Smooth muscle cell (in vitro differentiated cells): ENCODE results near the gene EFR3B. TPM values are rescaled to one million over a fixed set of nuclear protein-coding genes. Genes with fewer than 3 reads are reported as not detected.
A peak's percentile ranks its signal among the peaks of the same experiment; 100 is the strongest.

ENCODE experiments used
- DNase-seq: peaks from one replicate; lab custom pipeline; 2025; ENCODE audit not compliant: unreplicated experiment; lab: John Stamatoyannopoulos, UW
- H2AFZ ChIP-seq: fragments of 200-600 bp; sonication (generic); 2 replicates; pipeline ENCODE4 v1.6.0; 2016; ENCODE audit warnings: antibody characterized with exemption, low read depth, mild to moderate bottlenecking
- H3F3A ChIP-seq: fragments of 200-600 bp; sonication (generic); 2 replicates; pipeline ENCODE4 v1.6.0; 2017; ENCODE audit warnings: antibody characterized with exemption, low read depth
- H3K27ac ChIP-seq: fragments of 200-600 bp; sonication (generic); 2 replicates; pipeline ENCODE4 v1.5.1; 2016; ENCODE audit warnings: low read depth, mild to moderate bottlenecking
- H3K27me3 ChIP-seq: fragments of 200-600 bp; sonication (generic); 2 replicates; pipeline ENCODE4 v1.6.1; 2016; ENCODE audit warnings: low read depth, mild to moderate bottlenecking
- H3K36me3 ChIP-seq: fragments of 200-600 bp; sonication (generic); 2 replicates; pipeline ENCODE4 v1.5.1; 2016; ENCODE audit warnings: low read depth
- H3K4me1 ChIP-seq: fragments of 200-600 bp; sonication (generic); 2 replicates; pipeline ENCODE4 v1.5.1; 2016; ENCODE audit warnings: low read depth
- H3K4me2 ChIP-seq: fragments of 200-600 bp; sonication (generic); 2 replicates; pipeline ENCODE4 v1.6.0; 2016; ENCODE audit warnings: mild to moderate bottlenecking
- H3K4me3 ChIP-seq: fragments of 200-600 bp; sonication (generic); 2 replicates; pipeline ENCODE4 v1.5.1; 2016; ENCODE audit warnings: mild to moderate bottlenecking
- H3K79me2 ChIP-seq: fragments of 200-600 bp; sonication (generic); 2 replicates; pipeline ENCODE4 v1.6.0; 2016; ENCODE audit warnings: low read depth, mild to moderate bottlenecking
- H3K9ac ChIP-seq: fragments of 200-600 bp; sonication (generic); 2 replicates; pipeline ENCODE4 v1.6.0; 2016; ENCODE audit warnings: low read depth
- H3K9me3 ChIP-seq: fragments of 200-600 bp; sonication (generic); replicated peaks from 2 replicates; pipeline ENCODE4 v1.5.1; 2016; ENCODE audit warnings: low read depth
- H4K20me1 ChIP-seq: fragments of 200-600 bp; sonication (generic); 2 replicates; pipeline ENCODE4 v1.6.0; 2016; ENCODE audit warnings: low read depth
- WGBS: methylation state at CpG from one replicate; pipeline ENCODE4 v1.1.7; 2016; ENCODE audit warnings: low lambda C conversion rate; 5-methylcytosine and 5-hydroxymethylcytosine counted together
- polyA plus RNA-seq: library from polyadenylated mRNA; unstranded; fragments of >200 nt; fragmentation: Nextera tagmentation; extraction: Ambion mirVana; gene quantifications from 2 replicates; pipeline ENCODE4 v1.2.1, GENCODE V29; 2016
- total RNA-seq: library from RNA; depleted of rRNA; stranded (reverse); fragments of >200 nt; gene quantifications from 2 replicates; pipeline ENCODE4 v1.2.3, GENCODE V29; 2014
- TF ChIP-seq, protein P1 (sequence below): fragments of 200-600 bp; sonication (generic); IDR thresholded peaks from 2 replicates; pipeline ENCODE4 v1.5.1; 2017; ENCODE audit warnings: borderline replicate concordance, mild to moderate bottlenecking, antibody characterized with exemption; ENCODE audit not compliant: insufficient read depth, poor library complexity, severe bottlenecking

EFR3B gene
- total and polyA plus RNA-seq, 2 experiments from 2014 or later = 4.0 to 5.2 TPM

DNA sequence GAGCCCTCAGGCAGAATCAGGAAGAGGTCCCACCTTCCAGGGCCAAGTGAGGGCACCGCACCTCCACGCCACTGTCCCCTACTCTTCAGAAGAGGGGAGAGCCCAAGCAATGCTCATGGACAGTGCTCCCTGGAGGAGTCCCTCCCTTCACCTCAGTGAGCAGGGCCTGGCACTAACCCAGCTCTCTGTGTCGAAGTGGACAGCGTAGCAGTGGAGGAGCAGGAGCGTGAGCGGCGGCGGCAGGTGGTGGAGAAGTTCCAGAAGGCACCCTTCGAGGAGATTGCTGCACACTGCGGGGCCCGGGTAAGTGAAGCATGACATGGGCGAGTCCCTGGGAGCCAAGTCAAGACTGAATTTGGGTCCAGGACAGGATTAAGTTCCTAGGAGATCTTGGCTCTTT, 109.8 kb downstream of the EFR3B start:
- Histone ChIP-seq H3K4me3 (no peak overlapping the region), H3K9me3 (no peaks in the 10 kb centered on the region), H3K27me3 (no peaks in the 10 kb centered on the region), H2AFZ (no peak overlapping the region), H3K4me2 (no peak overlapping the region), H3K9ac (no peak overlapping the region), H3K79me2 (no peaks in the 10 kb centered on the region), H3F3A (no peaks in the 10 kb centered on the region), H4K20me1 (no peaks in the 10 kb centered on the region), H3K36me3 (no peaks in the 10 kb centered on the region), H3K4me1 (no peaks in the 10 kb centered on the region), H3K27ac (no peak overlapping the region)
- TF ChIP-seq, protein P1, sequence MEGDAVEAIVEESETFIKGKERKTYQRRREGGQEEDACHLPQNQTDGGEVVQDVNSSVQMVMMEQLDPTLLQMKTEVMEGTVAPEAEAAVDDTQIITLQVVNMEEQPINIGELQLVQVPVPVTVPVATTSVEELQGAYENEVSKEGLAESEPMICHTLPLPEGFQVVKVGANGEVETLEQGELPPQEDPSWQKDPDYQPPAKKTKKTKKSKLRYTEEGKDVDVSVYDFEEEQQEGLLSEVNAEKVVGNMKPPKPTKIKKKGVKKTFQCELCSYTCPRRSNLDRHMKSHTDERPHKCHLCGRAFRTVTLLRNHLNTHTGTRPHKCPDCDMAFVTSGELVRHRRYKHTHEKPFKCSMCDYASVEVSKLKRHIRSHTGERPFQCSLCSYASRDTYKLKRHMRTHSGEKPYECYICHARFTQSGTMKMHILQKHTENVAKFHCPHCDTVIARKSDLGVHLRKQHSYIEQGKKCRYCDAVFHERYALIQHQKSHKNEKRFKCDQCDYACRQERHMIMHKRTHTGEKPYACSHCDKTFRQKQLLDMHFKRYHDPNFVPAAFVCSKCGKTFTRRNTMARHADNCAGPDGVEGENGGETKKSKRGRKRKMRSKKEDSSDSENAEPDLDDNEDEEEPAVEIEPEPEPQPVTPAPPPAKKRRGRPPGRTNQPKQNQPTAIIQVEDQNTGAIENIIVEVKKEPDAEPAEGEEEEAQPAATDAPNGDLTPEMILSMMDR = no peak
- no peak for DNase-seq
- WGBS = 96% methylated on average over 11 of the region's 12 CpGs

DNA sequence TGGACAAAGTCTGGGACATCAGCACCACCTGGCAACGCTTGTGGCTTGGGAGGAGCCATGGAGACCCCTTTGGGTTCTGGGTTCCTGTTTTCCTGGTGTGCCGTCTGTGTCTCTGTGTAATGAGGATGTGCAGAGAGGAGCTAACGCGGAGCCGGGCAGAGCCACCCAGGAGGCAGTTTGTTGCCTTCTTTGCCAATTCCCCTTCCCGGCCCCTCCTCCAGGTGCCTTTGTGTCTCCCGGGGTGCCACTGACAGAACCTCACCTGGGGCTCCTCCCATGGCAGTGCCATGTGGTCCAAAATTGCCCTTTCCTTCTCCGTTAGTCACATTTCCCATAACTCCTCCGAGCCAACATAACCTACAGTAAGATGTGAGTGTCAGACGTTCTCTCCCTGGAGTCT, 113.5 kb downstream of the EFR3B start:
- Histone ChIP-seq H4K20me1 (no peaks in the 10 kb centered on the region), H3K4me3 (no peak overlapping the region), H3K27me3 (no peaks in the 10 kb centered on the region), H3K4me1 (no peaks in the 10 kb centered on the region), H2AFZ (no peak overlapping the region), H3K36me3 (no peaks in the 10 kb centered on the region), H3K79me2 (no peaks in the 10 kb centered on the region), H3F3A (no peaks in the 10 kb centered on the region), H3K9ac (no peak overlapping the region), H3K4me2 (no peak overlapping the region), H3K9me3 (no peaks in the 10 kb centered on the region), H3K27ac (no peak overlapping the region)
- DNase-seq = no peak
- 91% methylated on average over 10 of the region's 10 CpGs for WGBS
- TF ChIP-seq, protein P1 = no peak

DNA sequence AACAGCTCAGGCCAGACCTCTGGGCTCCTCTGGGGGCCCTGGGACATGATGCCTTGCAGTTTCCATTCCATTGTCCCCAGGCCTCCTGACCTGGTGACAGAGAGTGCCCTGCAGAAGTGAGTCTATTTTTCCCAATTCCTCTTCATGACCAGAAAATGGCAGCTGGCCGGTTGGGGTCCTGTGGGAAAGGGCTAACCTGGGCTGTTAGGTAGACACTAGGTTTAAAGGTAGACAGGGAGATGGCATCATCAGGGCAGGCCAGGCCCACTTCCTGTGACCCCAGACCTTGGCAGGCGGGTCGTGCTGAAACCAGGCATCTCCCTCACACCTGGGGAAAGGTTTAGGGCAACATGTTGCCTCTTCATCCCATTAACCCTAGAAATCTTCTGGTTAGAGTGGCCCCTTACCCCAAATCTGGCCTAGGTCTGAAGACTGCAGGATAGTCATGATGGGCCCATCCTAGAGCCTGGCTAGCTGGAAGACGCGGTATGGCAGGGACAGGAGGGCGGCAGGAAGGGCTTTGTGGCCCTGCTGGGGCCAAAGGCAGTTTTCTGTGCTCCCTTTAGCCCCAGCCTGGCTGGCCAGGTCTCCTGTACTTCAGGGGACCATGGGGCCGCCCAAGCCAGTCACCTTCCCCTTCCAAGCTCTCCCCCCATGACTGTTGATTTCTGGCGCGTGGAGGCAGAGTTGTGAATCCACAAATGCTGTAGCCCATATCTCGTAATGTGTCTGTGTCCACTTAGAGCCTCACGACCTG, 116.4 kb downstream of the EFR3B start:
- no peaks in the 10 kb centered on the region for H3K79me2 ChIP-seq
- 97% methylated on average over 11 of the region's 11 CpGs for WGBS
- TF ChIP-seq, protein P1 = no peak

DNA sequence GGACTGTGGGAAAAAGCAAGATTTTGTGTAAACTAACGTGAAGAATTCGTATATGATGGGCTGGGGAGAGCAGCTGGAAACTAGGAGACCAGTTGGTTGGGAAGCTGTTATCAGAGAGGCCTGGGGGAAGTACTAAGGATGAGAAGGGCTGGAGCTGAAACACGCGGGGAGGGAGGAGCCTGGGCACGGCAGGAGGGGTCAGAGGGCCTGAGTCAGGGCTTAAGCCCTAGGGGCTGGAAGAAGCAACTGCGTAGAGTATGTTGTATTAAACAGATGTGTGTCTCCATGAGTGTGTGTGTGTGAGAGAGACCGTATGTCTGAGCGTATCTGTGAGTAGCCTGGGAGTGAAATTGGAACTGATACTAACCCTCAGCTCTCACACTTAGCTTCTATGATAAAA, 118.1 kb downstream of the EFR3B start:
- Histone ChIP-seq H3K79me2 (no peaks in the 10 kb centered on the region), H3K9ac (no peak overlapping the region), H2AFZ (no peak overlapping the region), H3K27ac (peak overlapping the region; percentile 12), H3K27me3 (peaks cover 12% of the 10 kb centered on the region), H3K4me2 (peak overlapping the region; percentile 27), H3K4me3 (no peak overlapping the region), H3K9me3 (no peaks in the 10 kb centered on the region), H3K4me1 (no peaks in the 10 kb centered on the region), H3K36me3 (no peaks in the 10 kb centered on the region), H4K20me1 (no peaks in the 10 kb centered on the region), H3F3A (no peaks in the 10 kb centered on the region)
- WGBS = 22% methylated on average over 8 of the region's 8 CpGs
- TF ChIP-seq, protein P1 = no peak
- peak; percentile 11 for DNase-seq

More for the DNA sequence above, 116.4 kb downstream of the EFR3B start:
- Histone ChIP-seq H3K4me3 (no peak overlapping the region), H3K9ac (no peak overlapping the region), H3F3A (no peaks in the 10 kb centered on the region), H3K27me3 (no peaks in the 10 kb centered on the region), H4K20me1 (no peaks in the 10 kb centered on the region), H3K4me1 (no peaks in the 10 kb centered on the region), H2AFZ (no peak overlapping the region), H3K27ac (no peak overlapping the region), H3K4me2 (no peak overlapping the region), H3K9me3 (no peaks in the 10 kb centered on the region), H3K36me3 (no peaks in the 10 kb centered on the region)
- DNase-seq = no peak
